Stimulated activated CD8-positive, alpha-beta memory T cell treated with anti-CD3 and anti-CD28 coated beads, Interleukin-7, amount 100 ng/mL, for 1 hour (primary cell): Measurements from ENCODE around the gene CAMTA1.
A peak's percentile ranks its signal among the peaks of the same experiment; 100 is the strongest.
"Not testable (repeated sequence)": the region's sequence is repeated elsewhere in the genome, so short reads cannot be mapped to it uniquely, and the experiment has no call there.

Experiments
- DNase-seq, 2 donors: peaks; one replicate each; pipeline ENCODE4 v3.0.0-alpha.2; 2020; ENCODE audit warnings: low read depth in 2 of 2

CAMTA1 gene

DNA sequence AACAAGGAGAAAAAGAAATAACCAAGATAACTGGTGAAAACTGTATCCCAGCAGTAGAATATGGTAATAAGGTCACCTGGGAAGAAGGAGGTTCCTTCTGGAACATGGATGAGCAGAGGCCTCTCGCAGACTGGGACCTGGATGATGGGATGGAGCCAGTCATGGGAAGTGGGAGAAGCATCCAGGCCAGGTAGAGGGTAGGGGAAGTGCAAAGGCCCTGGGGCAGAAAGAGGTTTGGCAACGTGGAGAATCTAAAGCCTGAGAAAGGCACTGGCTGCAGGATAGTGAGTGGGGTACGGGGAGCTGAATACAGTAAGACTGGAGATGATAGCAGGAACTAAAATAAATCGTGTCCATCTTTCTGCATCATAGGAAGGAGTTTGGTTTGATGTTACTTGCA lies 889.7 kb downstream of the CAMTA1 start:
- no peak for DNase-seq

- DNase-seq, result no peak
Observed at GRCh38 chr1:7675431-7676273, 890.4 kb downstream of the CAMTA1 start.

- no peak for DNase-seq
Observed at GRCh38 chr1:7676274-7676945, 891.2 kb downstream of the CAMTA1 start.

DNA sequence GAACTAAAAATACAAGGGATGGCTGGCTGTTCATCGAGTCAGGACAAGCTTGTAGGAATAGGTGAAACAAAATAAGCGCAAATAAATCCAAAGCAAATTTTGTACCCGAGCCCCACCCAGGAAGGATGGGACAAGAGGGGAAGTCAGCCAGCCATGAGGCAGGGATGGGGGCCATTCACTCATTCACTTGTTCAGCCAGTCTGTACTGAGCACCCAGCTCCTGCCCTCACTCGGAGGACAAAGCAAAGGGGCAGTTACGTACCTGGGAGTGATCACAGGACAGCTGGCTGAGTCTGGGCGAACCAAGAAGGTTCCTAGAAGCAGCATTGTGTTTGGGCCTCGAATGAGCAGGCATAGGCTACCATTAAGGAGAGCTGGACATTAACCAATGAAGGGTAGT lies 891.9 kb downstream of the CAMTA1 start:
- no peak for DNase-seq

GRCh38 chr1:7677815-7678214 lies 892.6 kb downstream of the CAMTA1 start:
- DNase-seq, result no peak

- no peak for DNase-seq
Observed at GRCh38 chr1:7678491-7679158, 893.4 kb downstream of the CAMTA1 start.

- DNase-seq, result no peak
Observed at GRCh38 chr1:7679159-7679872, 894.1 kb downstream of the CAMTA1 start.

DNA sequence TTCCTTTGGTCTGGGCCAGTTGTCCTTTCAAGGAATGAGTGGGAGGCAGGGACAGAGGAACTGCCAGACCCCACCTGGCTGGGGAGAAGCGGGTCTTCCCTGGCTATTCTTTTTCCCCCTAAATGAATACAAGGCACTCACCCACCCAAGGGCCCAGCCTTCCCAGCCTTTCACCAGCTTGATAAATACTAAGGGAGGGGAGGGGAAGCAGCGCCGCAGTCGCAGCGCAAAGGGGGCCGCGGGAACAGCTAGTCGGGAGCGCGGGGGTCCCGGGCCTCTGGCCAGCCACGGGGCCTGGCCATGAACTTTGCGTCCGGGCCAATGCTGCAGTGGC lies 894.6 kb downstream of the CAMTA1 start:
- DNase-seq, result no peak

- DNase-seq, result peak in 1 of 2 donors; percentile 11
Observed at GRCh38 chr1:7680207-7680954, 895.1 kb downstream of the CAMTA1 start.

- DNase-seq, result no peak
Observed at GRCh38 chr1:7680955-7681268, 895.7 kb downstream of the CAMTA1 start.

DNA sequence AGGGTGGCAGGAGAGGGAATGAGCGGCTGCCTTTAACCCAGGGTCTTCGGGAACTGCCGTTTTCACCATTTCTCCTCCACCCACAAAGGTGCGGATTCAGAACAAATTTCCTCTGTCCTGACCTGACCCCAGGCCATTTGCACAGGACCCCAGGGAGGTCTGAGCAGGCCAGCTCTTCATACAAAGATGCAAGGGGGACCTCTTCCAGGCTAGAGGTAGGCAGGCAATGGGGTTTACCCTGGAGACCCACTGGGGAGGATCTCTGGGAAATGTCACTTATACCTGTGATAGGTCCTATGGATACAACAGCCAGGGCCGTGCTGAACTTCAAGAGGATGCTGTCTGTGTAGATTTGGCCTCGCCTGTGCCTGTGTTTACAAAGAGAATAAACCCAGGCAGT lies 896.1 kb downstream of the CAMTA1 start:
- DNase-seq, result no peak

- DNase-seq, result no peak
Observed at GRCh38 chr1:7683521-7683920, 898.3 kb downstream of the CAMTA1 start.

DNA sequence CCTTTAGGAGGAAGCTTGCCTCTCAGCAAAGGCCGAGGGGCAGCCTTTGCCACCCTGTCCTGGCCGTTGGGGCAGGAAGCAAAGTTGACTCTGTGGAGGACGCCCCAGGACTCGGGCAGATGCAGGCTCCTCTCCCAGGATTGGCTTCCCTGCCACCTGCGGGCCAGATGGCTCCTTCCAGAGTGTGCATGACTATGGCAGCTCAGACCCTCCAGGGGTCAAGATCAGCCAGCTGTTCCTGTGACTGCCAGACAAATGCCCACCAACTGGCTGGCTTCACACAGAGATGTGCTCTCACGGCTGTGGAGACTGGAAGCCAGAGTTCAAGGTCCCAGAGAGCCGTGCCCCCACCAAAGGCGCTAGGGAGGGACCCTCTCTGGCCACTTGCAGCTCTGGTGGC lies 898.9 kb downstream of the CAMTA1 start:
- DNase-seq, result no peak

- no peak for DNase-seq
Observed at GRCh38 chr1:7684861-7685635, 899.8 kb downstream of the CAMTA1 start.

DNA sequence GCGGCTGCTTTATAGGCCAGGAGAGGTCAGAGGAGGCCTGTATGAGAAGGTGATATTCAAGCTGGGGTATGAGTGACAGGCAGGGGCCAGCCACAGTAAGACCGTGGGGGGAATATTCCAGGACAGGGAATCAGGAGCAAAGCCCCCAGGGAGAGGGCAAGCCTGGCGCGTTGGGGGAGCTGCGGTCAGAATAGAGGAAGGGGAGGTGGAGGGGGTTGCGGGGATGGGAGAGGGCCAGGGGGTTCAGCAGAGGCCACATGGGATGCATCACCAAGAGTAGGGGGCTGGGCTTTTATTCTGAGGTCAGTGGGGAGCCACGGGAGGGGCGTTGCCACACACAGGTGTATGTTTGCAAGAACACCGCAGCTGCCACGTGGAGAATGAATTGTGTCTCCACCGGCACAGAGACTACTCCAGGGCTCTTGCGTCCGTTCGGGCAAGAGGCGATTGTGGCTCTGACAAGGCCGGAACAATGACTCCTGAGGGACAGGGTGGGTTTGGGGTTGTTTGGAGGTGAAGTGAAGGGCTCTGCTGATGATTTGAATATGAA lies 901.1 kb downstream of the CAMTA1 start:
- no peak for DNase-seq

- no peak for DNase-seq
Observed at GRCh38 chr1:7687411-7687810, 902.2 kb downstream of the CAMTA1 start.

- DNase-seq, result no peak
Observed at GRCh38 chr1:7688659-7689058, 903.4 kb downstream of the CAMTA1 start.

- DNase-seq, result not testable (repeated sequence)
Observed at GRCh38 chr1:7689307-7689706, 904.1 kb downstream of the CAMTA1 start.

DNA sequence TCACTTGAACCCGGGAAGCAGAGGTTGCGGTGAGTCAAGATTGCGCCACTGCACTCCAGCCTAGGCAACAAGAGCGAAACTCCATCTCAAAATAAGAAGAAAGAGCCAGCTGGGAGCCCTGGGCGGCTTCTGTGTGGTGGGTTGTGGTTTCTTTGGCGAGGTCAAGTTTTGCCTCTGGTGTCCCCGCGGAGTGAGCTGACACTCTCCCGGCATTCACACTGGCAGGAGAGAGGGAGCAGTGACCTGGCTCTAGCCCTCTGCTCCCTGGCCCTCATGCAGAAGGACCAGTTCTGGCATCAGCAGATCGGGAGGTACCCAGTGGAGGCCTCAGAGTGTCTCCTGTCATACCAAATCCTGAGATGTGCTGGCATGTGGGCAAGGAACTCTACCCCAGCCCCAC lies 904.8 kb downstream of the CAMTA1 start:
- no peak for DNase-seq

DNA sequence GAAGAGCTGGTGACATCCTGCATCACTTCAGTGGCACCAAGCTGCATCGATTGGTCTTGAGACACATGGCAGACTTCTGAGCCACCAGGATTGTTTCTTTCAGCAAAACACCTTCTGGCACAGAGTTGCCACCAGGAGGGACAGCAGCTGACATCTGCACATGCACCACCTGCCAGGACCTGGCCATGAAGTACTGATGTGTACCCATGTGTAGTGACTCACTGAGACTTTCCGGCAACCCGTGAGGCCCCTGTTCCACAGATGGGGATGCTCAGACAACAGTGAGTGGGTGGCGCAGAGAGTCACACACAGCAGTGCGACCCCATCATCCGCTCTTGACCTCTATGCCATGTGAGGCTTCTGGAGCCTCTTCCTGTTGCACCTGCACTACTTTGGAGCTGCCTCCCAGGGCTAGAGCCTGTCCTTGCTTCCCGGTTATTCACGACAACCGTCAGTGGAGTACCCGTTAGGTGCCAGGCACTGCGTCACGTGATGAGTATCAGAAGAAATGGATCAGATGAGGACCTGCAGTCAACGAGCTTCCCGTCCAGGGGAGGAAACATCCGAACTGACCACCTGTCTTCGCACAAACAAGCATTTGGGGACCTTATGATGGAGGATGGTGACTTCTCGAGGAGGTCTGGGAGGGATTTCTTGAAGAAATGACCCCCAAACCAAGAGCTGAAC lies 905.4 kb downstream of the CAMTA1 start:
- DNase-seq, result no peak
